ENCODE data around the gene DGKB.

DGKB gene

DNA sequence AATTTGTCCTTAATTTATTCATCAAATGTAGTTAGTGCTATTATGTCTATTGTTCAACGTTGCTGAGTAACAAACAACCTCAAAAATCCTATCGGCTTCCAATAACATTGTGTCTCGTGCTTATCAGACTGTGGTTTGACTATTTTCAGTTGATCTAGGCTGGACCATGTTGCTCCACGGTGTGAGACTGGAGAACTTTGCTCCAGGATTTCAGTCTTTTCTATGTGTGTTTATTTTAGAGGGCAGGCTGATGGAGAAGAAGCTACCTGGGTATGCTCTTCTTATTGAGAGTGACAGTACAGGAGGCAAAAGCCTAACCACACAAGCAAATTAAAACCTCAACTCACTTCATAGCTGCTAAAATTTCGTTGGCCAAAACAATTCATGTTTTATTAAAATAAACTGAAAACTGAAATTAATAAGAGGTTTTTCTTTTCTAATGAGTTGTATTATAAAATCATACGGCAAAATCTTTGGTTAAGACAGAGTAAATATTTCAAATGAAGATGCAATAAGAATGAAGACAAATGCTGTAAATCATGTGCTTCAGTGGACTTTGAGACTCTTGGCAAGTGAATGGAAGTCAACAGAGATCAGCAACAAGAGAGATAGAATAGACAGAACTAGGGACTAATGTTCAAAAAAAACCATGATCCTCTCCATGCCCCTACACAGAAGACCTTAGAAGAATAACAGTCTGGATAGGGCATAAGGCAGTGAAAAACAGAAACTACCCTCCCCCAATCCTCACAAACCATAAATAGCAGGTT, 495.1 kb downstream of the DGKB start:
- TF ChIP-seq, protein P1, sequence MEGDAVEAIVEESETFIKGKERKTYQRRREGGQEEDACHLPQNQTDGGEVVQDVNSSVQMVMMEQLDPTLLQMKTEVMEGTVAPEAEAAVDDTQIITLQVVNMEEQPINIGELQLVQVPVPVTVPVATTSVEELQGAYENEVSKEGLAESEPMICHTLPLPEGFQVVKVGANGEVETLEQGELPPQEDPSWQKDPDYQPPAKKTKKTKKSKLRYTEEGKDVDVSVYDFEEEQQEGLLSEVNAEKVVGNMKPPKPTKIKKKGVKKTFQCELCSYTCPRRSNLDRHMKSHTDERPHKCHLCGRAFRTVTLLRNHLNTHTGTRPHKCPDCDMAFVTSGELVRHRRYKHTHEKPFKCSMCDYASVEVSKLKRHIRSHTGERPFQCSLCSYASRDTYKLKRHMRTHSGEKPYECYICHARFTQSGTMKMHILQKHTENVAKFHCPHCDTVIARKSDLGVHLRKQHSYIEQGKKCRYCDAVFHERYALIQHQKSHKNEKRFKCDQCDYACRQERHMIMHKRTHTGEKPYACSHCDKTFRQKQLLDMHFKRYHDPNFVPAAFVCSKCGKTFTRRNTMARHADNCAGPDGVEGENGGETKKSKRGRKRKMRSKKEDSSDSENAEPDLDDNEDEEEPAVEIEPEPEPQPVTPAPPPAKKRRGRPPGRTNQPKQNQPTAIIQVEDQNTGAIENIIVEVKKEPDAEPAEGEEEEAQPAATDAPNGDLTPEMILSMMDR (conservative IDR thresholded peaks at IDR 0.05; ENCODE audit: low read length), result no peak
- DNase-seq (ENCODE audit: low read depth), result no peak
- H3K4me3 ChIP-seq (ENCODE audit: low read length), result no peak overlapping the region

DNA sequence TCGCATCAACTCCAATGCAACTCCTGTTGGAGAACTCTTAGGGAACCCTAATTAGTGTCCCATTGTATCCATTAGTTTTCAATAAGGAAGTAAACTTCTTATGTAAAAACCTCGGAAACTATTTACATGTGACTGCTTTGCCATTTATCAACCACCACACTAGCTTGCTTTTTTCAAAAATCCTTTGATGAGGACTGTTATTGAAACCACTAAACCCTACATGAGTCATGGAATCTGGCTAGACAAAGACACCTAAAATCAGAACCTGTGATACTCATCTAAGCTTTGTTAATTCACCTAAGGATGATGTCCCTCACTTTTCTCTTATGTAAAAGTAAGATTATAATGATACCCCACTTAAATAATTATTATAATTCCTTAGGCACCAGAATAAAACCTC, 499.0 kb downstream of the DGKB start:
- no peak overlapping the region for H3K4me3 ChIP-seq (ENCODE audit: low read length)
- DNase-seq (ENCODE audit: low read depth), result no peak
- TF ChIP-seq, protein P1 (conservative IDR thresholded peaks at IDR 0.05; ENCODE audit: low read length), result no peak

DNA sequence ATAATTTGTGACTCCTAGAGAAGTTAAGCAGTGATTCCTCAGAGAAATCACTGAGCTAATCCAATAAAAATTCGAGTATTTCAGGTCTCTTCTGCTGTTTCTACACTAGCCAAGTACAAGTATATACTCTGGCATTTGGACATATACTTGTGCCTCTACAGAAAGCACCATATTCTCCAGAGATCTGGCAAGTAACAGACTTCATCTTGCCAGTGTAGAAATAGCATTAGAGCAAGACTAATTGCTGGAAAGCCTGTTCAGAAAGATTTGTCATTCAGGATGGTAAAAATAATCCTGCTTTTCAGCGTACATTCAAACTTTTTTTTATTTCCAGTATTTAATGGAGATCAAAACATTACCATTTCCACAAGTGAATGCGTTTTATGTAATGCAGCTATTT, 502.3 kb downstream of the DGKB start:
- no peak for DNase-seq (ENCODE audit: low read depth)
- TF ChIP-seq, protein P1 (conservative IDR thresholded peaks at IDR 0.05; ENCODE audit: low read length), result no peak
- no peak overlapping the region for H3K4me3 ChIP-seq (ENCODE audit: low read length)

DNA sequence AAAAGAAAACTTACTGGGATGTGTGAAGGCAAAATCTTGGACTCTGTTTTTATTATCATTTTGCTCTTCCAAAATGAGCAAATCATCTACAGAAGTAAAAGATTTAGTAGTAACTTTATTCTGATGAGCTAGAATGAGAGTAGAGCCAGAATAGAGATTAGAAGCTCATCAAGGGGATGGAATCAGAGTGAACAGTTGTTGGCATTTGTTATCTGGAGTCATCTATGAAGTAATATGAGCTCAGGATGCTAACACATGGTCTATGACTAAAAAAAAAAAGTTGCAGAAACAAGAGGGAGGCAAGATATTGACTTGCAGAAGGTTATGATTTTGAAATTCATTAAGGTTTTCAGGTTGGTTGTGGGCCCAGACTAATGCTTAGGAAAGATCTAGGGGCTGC, 504.0 kb downstream of the DGKB start:
- no peak for DNase-seq (ENCODE audit: low read depth)
- no peak overlapping the region for H3K4me3 ChIP-seq (ENCODE audit: low read length)
- TF ChIP-seq, protein P1 (conservative IDR thresholded peaks at IDR 0.05; ENCODE audit: low read length), result no peak

DNA sequence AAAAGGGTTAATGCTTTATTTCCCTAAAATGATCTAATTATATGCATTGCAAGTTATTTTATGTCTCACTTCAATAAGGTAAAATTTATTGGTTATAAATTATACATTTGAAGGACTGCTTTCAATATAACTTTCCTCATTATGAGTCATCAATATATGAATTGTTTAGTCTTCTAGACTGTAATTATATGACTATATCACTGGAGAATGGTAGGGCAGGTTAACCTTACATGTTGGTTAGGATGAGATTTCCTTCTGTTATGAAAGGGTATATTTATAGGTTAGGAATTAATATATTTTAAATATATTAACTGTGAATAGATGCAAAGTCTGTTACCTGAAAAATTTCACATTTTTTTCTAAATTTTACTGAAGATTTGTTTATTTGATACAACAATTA, 506.7 kb downstream of the DGKB start:
- TF ChIP-seq, protein P1 (conservative IDR thresholded peaks at IDR 0.05; ENCODE audit: low read length), result no peak
- no peak for DNase-seq (ENCODE audit: low read depth)
- H3K4me3 ChIP-seq (ENCODE audit: low read length), result no peak overlapping the region

DNA sequence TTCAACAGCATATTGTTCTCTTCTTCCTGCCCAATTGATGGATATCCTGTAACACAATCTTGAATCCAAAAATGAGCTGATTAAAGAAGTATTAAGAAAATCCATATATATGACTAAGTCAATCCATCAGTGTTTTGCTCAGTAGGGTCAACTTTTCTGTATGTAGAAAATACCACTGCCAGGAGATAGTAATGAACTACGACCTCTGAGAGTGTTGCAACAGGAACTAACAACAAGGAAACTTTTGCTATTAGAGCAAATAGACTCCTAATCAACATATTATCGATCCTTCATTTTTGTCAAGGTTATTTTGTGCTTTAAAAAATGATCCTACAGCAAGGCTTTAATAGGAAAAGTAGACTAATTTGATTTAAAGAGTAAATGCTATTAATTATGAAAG, 507.8 kb downstream of the DGKB start:
- no peak overlapping the region for H3K4me3 ChIP-seq (ENCODE audit: low read length)
- TF ChIP-seq, protein P1 (conservative IDR thresholded peaks at IDR 0.05; ENCODE audit: low read length), result no peak
- no peak for DNase-seq (ENCODE audit: low read depth)

DNA sequence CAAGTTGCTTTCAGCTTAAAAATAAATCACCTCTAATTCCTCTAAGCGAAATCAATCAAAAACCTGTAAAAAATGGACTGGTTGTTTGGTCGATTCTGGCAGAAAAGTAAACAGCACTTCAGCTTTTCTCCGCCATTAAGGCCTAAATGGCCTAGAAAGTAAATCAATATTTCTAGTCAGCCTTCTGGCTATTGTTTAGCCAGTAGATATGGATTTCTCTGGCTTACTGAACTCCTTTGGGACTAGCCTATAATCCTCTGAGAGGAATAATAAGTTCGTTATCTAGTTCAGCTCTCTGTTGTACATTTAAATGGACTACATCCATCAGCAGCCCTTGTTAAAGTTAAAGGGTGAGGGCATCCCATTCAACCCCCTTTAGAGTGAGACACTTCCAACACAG, 513.0 kb downstream of the DGKB start:
- TF ChIP-seq, protein P1 (conservative IDR thresholded peaks at IDR 0.05; ENCODE audit: low read length), result no peak
- no peak for DNase-seq (ENCODE audit: low read depth)
- no peak overlapping the region for H3K4me3 ChIP-seq (ENCODE audit: low read length)
